ENCODE data around the gene OR2Y1.
A peak's percentile ranks its signal among the peaks of the same experiment; 100 is the strongest.
"Not testable (repeated sequence)": the region's sequence is repeated elsewhere in the genome, so short reads cannot be mapped to it uniquely, and the experiment has no call there.

The OR2Y1 gene, protein sequence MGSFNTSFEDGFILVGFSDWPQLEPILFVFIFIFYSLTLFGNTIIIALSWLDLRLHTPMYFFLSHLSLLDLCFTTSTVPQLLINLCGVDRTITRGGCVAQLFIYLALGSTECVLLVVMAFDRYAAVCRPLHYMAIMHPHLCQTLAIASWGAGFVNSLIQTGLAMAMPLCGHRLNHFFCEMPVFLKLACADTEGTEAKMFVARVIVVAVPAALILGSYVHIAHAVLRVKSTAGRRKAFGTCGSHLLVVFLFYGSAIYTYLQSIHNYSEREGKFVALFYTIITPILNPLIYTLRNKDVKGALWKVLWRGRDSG

DNA sequence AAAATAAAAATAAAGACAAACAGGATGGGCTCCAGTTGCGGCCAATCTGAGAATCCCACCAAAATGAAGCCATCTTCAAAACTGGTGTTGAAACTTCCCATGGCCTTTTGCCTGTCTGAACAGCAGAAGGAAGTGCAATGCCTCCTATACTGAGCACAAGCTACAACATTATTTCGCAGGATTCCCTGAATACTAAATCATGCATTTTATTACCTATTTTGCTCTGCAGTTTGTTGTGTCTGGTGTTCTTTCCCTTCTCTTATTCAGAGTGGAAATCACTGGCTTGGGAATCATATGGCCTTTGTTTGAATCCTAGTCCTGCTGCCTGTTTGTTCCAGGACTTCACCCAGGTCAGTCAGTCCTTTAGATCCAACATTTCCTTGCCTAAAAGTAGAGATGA is at the start of gene OR2Y1:
TSS of gene OR2Y1 (minus strand) at position 101 of the 400 bp plus-strand sequence. CDS start at position 101, 0 bp downstream.
- DNase-seq: no peak

DNA sequence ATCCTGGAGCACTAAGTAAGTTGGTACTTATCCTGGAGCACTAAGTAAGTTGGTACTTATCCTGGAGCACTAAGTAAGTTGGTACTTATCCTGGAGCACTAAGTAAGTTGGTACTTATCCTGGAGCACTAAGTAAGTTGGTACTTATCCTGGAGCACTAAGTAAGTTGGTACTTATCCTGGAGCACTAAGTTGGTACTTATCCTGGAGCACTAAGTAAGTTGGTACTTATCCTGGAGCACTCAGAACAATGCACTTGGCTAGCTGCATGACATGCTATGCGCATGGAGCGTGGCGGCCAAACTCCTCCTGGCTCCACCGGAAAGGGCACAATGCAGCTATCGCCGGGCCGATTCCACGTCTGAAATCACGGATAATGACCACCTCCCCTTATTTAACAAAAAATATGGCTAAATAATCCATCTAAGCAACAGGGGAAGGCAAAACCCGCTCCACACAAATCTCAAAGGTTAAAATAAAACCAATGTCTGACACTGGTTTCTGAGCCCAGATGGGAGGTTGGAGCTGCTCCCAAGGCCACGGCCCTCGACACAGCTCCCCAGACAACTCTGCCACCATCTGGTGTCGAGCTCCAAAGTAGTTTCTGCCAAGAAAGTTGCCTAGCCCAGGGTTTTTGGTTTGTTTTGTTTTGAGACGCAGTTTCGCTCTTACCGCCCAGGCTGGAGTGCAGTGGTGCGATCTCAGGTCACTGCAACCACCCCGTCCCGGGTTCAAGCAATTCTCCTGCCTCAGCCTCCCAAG is 49.0 kb upstream of the OR2Y1 start:
- not testable (repeated sequence) for DNase-seq

DNA sequence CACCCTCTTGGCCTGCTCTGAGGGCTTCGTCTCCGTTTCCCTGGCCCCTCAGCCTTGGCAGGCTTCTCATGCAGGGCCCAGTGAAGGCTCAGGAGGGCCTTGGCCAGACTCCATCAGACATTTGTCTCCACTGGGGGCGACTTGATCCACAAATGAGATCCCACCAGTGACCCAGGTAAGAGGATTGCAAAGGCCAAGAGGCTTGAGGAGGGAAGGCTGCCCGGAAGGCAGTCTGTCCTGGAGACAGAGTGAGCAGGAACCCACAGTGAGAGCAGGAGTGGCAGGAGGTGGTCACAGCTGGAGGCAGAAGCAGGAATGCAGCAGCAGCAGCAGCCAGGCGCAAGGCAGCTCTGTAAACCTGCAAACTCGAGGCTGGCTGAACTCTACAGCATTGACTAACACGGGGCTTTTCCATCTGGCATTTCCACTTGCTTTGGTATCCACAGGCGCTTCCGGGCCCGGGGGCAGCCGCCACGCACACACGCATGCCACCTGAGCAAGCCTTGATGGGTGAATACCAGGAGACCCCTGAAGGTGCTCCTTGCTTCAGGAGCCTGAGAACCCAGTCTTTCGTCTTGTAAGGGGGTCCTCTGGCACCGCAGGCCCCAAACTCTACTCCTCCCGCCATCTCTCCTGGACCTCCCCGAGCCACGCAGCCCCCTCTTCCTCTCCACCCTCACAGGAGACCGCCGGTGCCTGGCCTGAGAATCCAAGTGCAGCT is 48.0 kb upstream of the OR2Y1 start:
- DNase-seq: no peak

DNA sequence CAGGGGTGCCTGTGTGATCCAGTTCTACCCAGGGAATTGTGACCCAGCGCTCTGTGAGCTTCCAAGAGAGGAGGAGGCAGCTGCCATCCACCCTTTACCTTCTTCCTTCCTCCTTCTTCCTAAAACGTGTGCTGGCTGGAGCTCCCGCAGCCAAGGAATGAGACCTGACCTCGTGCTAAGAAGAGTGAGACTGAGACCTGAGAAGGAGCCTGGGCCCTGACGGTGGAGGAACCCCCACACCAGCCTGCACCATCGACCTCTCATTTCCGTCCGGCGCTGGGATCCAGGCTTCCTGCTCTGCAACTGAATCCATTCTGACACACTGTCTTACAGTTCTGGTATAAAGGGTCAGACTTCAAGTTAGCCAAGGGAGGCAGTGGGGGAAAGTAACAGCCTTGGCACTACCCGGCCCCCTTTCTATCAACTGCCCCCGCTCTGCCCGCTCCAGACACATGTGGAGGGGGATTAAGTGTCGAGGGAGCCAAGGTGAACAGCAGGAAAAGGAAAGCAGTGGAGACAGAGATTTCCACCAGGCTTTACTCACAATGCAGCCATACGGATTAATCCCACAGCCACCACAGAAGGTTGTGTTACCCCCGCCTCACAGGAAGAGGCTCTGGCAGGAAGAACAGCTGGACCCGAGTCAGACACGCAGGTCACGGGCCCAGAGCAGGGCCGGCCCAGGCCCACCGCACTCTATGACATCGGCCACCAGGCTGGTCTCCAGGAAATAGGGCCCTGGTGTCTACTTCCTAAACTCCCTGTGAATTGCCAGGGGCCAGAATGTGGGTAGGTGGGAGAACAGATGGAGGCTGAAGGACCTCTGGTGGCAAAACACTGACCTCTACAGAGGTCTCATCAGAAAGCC is 46.9 kb upstream of the OR2Y1 start:
- no peak for DNase-seq

DNA sequence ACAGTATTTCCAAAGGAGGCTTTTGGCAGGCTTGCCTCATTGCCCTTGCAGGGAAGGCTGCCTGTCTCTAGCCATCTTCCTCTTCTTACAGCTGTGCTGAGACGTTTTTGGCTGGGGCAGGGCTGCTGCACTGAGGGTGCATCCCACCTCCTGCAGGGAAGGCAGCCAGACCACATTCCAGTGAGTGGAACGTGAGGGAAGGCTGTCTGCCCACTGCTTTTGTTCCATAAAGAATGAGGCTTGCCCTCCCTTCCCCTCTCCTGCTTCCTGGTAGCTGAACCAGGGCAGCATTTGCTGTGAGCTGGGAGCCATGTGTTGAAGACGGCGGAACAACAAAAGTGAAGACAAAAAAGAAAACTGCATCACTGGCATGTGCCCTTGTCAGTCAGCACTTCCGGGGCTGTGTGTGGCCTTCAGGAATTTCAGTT is 46.0 kb upstream of the OR2Y1 start:
- no peak for DNase-seq

DNA sequence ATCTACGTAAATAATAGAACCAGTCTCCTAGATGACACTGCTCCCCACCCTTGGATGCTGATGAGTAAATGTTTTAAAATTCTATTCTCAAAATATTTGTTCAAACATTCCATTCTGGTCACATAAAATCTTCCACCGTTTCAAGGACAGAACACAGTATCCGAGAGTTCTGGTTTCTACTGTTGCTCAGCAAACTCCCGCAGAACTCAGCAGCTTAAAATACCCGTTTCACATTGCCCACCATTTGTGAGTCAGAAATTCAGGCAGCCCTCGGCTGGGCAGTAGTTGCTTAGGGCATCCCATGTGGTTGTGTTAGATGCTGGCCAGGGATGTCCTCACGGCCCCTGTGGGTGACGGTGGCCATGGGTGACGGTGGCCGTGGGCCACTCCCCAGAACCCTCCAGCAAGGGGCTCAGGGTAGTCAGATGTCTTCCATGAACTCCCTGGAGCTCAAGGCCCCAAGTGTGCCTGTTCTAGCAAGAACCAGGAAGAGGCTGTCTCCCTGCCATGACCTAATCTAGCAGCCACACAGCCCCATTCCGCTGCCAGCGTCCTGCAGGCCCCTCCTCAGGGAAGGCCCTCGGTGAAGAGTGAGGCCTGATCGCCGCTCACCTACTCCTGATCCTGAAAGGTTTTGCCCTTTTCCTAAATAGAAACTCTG is 45.4 kb upstream of the OR2Y1 start:
- no peak for DNase-seq

DNA sequence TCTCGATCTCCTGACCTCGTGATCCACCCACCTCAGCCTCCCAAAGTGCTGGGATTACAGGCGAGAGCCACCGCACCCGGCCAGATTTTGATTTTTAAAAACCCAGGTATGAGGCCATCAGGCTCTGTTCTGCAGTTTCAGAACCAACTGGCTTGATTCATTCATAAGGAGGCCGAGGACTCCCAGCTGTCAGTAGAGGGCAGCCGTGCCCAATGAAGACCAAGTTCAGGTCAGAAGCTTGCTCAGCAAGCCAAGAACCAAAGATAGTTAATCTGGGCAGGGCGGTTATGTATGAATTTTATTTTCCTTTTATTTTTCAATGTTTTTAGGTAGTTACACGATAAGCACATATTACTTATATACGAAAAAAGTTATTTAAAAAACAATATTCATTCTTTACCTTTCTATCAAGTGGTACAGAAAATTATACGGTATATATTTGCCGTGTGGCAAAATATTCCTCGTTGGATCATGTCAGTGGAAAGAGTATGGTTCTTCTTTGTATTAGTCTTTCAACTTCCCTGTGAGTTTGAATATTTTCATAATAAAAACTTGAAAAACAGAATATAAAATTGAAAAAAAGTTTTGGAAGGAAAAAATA is 44.7 kb upstream of the OR2Y1 start:
- peak; percentile 57 for DNase-seq

DNA sequence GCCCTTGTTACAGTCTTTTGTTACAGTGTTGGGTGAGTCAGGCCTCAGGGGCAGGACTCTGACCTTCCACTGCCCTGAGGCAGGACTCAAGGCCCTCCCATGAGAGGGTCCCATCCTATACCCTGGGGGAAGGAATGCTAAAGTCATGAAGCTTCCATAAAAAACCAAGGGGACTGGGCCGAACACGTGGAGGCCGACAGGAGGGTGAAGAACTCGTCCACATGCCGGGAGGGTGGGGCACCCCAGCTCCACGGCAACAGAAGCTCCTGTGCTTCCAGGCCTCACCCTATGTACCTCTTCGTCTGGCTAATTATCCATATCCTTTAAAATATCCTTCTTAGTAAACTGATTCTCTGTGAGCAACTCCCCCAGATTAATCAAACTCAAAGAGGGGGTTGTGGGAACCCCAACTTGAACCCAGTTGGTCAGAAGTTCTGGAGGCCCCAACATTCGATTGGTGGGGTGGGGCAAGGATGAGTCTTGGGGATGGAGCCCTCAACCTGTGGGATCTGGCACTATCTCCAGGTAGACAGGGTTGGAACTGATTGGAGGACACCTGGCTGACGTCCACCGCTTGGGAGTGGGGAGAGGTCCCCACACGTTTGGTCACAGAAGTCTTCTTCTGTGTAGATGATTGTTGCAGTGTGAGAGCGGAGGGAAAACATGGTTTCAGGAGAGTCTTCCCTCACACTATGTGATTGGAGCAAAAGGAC is 43.6 kb upstream of the OR2Y1 start:
- DNase-seq: no peak

DNA sequence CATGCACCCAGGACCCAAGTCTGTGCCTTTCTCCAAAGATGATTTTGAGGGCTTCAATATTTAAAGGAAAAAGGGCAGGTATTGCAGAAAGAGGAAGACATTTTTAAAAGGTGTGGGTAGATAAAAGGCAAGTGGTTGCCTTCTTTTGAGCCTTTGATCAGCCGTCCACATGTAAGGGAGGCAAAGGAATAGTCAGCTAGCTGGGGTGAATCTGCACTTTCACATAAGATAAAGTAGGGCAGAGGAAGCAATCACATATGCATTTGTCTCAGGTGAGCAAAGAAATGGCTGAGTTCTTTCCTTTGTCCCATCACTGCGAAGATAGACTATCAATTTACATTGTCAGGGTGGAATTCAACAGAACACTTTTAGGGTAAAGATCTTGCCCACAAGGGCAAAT is 42.9 kb upstream of the OR2Y1 start:
- no peak for DNase-seq

DNA sequence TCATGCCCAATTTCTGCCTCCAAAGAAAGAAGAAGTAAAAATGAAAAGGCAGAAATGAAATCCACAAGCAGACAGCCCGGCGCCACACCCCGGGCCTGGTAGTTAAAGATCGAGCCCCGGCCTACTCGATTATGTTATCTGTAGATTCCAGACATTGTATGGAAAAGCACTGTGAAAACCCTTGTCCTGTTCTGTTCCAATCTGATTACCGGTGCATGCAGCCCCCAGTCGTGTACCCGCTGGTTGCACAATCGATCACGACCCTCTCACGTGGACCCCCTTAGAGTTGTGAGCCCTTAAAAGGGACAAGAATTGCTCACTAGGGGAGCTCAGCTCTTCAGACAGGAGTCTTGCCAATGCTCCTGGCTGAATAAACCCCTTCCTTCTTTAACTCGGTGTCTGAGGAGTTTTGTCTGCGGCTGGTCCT is 42.1 kb upstream of the OR2Y1 start:
- DNase-seq: not testable (repeated sequence)

DNA sequence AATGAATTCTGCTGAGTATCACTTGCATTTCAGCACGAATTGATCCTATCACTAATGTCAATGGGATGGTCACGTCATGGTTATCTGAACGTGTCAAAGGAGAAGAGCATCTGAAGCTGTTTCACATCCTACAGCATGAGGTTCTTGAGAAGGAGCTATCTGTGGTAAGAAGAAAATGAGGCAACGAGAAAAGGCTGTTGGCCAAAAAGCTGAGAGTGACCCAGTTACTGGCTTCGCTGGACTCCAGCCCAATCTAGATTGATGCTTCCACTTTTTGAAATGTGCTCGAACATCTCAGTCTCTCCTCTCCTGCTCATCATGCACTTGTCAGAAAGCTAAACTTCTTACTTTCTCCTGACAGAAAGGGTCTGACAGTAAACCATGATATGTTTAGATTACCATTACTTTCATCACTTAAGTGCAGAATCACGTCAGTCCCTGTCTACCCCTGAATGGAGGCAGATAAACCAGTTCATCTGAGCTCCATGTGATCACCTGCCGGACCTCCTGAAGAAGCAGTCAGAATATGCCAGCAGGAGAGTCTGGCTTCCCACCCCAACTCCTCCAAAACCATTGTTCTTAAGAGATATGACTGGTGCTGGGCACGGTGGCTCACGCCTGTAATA is 40.2 kb upstream of the OR2Y1 start:
- DNase-seq: no peak

DNA sequence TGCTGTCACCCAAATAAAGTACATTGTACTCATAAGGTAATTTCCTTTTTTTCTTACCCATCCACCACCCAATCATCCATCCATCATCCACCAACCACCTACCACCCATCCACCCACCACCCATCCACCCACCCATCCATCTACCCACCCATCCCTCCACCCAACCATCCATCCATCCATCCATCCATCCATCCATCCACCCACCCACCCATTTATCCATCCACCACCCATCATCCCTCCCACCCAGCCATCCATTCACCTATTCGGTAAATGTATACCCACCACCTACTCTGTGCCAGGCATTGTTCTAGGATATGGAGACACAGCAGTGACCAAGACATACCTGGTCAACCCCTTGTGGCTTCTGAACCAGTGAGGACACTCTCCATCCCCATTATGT is 37.6 kb upstream of the OR2Y1 start:
- DNase-seq: no peak

DNA sequence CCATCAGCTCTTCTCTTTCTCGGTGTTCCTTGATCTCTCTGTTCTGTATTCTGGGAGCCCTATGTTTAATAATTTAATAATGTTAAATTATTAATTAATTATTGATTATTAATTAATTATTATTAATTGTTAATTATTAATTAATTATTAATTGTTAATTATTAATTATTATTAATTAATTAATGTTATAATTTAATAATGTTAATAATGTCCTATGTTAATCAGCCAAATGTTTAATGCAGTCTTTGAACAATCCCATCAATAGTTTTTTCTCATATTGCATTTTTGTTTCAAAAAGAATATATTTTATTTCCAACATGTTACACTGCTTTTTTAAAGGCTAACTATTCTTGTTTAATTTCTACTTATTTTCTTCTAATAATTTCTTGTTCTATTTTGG is 36.5 kb upstream of the OR2Y1 start:
- DNase-seq: no peak

DNA sequence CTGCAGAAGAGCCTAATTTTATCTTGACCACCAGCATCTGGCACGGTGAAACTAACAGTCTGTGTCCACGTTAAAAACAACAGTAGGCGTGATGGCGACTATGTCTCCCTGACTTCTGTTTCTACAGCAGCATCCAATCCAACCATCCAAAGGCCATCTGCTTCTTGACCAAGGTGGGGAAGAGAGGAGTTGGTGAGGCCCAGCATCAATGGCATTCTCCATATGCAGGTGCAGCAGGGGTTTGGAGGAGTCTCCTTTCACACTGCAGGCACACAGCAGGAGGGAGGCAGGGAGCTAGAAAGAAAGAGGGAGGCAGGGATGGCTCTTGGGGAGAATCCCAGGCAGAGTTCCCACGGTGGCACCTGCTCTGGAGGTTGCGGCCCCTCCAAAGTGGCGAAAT is 35.8 kb upstream of the OR2Y1 start:
- no peak for DNase-seq

DNA sequence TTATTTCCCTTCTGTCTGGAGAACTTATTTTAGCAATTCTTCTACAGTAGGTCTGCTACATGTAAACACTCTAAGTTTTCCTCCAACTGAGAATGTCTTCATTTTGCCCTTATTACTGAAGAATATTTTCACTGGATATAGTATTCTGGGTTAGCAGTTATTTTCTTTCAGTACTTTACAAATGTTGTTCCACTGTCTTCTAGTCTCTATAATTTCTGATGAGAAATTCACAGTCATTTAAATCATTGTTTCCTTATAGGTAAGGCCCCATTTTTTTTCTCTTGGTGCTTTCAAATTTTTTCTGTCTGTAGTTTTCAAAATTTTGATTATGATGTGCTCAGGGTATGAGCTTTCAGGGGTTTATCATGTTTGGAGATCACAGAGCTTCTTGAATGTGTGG is 32.0 kb upstream of the OR2Y1 start:
- DNase-seq: no peak

DNA sequence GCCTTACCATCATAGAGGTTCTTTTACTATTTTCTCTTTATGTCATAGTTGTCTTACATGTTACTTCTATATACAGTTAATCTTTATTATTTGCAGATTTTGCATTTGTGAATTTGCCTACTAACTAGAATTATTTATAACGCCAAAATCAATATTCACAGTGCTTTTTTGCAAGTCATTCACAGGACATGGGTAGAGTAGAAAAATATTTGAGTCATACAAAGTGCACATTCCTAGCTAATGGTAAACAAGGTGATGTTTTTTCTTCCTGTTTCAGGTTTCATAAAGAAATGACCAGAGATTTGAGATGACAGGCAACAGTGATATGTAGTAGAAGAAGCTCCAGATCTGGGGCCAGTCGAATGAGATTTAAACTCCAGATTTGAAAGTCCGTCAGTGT is 30.0 kb upstream of the OR2Y1 start:
- no peak for DNase-seq

DNA sequence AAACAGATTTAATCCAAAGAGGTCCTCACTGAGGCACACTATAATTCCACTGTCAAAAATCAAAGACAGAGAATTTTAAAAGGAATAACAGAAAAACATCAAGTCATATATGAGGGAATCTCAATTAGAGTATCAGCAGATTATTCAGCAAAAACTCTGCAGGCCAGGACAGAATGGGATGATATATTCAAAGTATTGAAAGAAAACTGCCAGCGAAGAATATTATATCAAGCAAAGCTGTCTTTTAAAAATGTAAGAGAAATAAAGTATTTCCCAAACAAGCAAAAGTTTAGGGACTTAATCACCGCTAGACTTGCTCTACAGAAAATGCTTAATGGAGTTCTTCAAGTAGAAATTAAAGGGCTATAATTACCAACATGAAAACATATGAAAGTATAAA is 15.7 kb upstream of the OR2Y1 start:
- no peak for DNase-seq

DNA sequence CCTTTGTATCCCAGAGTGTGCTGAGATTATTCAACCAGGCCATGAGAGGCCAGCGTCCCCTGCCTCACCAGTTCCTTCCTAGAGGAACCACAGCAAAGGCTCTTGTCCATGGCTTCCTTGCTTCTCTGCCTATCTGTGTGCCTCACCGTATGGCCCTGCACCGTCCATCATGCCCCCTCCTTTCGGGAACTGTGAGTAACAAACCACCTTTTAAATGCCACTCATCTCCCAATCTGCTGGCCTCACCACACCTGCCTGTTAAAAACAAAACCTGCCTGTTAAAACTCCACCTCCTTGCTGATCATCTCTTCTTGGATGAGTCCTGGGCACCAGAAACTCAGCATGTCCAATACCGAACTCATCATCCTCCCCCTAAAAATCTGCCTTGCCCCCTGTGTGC is 4.4 kb upstream of the OR2Y1 start:
- no peak for DNase-seq

DNA sequence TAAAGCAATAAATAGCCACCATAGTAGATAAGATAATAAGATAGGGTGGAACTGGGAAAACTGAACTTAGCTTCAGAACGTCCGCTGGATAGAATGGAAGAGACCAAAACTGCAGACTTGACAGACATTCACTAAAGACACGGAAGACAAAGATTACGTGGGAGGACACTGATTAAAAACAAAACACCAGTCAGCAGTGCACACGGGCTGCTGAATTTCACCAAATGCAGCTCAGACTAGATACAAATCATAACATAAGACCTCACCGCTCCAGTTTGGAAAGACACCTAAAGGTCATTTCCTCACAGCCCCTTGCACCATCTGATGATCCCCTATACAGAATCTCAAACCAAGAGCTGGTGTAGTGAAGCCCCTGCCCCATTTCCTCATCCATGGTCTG is 2.9 kb upstream of the OR2Y1 start:
- DNase-seq: no peak

DNA sequence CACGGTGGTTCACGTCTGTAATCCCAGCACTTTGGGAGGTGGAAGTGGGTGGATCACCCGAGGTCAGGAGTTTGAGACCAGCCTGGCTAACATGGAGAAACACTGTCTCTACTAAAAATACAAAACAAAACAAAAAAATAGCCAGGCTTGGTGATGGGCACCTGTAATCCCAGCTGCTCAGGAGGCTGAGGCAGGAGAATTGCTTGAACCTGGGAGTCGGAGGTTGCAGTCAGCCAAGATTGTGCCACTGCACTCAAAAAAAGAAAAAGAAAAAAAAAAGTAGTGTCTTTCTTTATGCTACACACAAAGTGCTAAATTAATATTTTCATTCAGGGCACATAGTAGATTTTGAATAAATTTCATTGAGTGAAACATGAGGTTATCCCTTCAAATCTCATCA is 1.1 kb upstream of the OR2Y1 start:
- DNase-seq: not testable (repeated sequence)

DNA sequence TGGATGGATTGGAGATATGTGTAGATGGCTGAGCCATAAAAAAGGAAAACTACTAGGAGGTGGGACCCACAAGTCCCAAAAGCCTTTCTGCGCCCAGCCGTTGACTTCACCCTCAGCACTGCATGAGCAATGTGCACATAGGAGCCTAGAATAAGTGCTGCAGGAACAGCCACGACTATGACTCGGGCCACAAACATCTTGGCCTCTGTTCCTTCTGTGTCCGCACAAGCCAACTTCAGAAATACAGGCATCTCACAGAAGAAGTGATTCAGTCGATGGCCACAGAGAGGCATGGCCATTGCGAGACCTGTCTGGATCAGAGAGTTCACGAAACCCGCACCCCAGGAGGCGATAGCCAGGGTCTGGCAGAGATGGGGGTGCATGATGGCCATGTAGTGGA is 587 bp downstream of the OR2Y1 start:
- DNase-seq: no peak
